Measurements from ENCODE around the gene CCL17. TPM values are rescaled to one million over a fixed set of nuclear protein-coding genes. Genes with fewer than 3 reads are reported as not detected.

Gene CCL17
- total and polyA plus RNA-seq, 12 donors = 0.35 to 1.0 TPM; not detected in 10

- no peak for TF ChIP-seq CTCF (IDR thresholded peaks at IDR 0.05)
- Histone ChIP-seq H3K36me3 (peaks cover 0 to 47% (median 0%) of the 10 kb centered on the region in 9 donors), H3K4me3 (no peak overlapping the region), H3K27ac (peak overlapping the region in 3 of 10 donors; percentile 11 to 46 (median 44)), H3K9me3 (no peaks in the 10 kb centered on the region), H3K27me3 (no peaks in the 10 kb centered on the region), H3K4me1 (peaks cover 10 to 85% (median 56%) of the 10 kb centered on the region in 9 donors)
- 85 to 88% methylated on average over 34 to 35 of the region's 35 CpGs for WGBS, 2 donors
- intact Hi-C loops (cut with DNase I) = no loop called here
- no peak for ATAC-seq
- no peak for DNase-seq
These were observed 22.6 kb upstream of the CCL17 start for GRCh38 chr16:57381791-57382534.

- ATAC-seq = no peak
- H3K4me3 ChIP-seq = no peak overlapping the region
- intact Hi-C loops (cut with DNase I) = no loop called here
These were observed 21.9 kb upstream of the CCL17 start for GRCh38 chr16:57382535-57383275.

GRCh38 chr16:57383276-57384247 lies 21.0 kb upstream of the CCL17 start:
- 78 to 87% methylated on average over 7 to 8 of the region's 8 CpGs for WGBS, 2 donors
- intact Hi-C loops (cut with DNase I) = no loop called here
- no peaks in the 10 kb centered on the region for H3K9me3 ChIP-seq
- DNase-seq (no peak), ATAC-seq (peak in 5 of 8 donors; percentile 26 to 45 (median 39))
- TF ChIP-seq CTCF (IDR thresholded peaks at IDR 0.05) = no peak
- peak overlapping the region in 5 of 10 donors; percentile 31 to 65 (median 55) for H3K27ac ChIP-seq
- peaks cover 0 to 45% (median 0%) of the 10 kb centered on the region in 9 donors for H3K36me3 ChIP-seq
- H3K4me1 ChIP-seq = peaks cover 10 to 87% (median 59%) of the 10 kb centered on the region in 9 donors
- no peak overlapping the region for H3K4me3 ChIP-seq
- H3K27me3 ChIP-seq = no peaks in the 10 kb centered on the region

More at GRCh38 chr16:57382535-57383275, 21.9 kb upstream of the CCL17 start:
- WGBS, 2 donors = 92 to 96% methylated on average over 16 of the region's 16 CpGs
- peaks cover 0 to 47% (median 0%) of the 10 kb centered on the region in 9 donors for H3K36me3 ChIP-seq
- no peaks in the 10 kb centered on the region for H3K27me3 ChIP-seq
- TF ChIP-seq CTCF (IDR thresholded peaks at IDR 0.05) = no peak
- no peak for DNase-seq
- H3K27ac ChIP-seq = no peak overlapping the region
- no peaks in the 10 kb centered on the region for H3K9me3 ChIP-seq
- H3K4me1 ChIP-seq = peaks cover 10 to 85% (median 59%) of the 10 kb centered on the region in 9 donors

All from heart right ventricle (tissue), 16 donors.